ENCODE data around the gene LAP3. TPM values are rescaled to one million over a fixed set of nuclear protein-coding genes. Genes with fewer than 3 reads are reported as not detected.

Gene LAP3
- total RNA-seq, 2 experiments from 2014 or later = 100 to 101 TPM

- no peak for ATAC-seq
- Mint-ChIP-seq H3K9me3 (no peaks in the 10 kb centered on the region), H3K27ac (no peak overlapping the region), H3K4me1 (ENCODE audit: low read depth) (peaks cover 17% of the 10 kb centered on the region), H3K27me3 (no peaks in the 10 kb centered on the region), H3K36me3 (ENCODE audit: low read depth) (no peaks in the 10 kb centered on the region), H3K4me3 (no peak overlapping the region)
- POLR2A ChIA-PET = no interaction called here
- intact Hi-C loops (cut with micrococcal nuclease) = no loop called here
- TF ChIP-seq, protein P1, sequence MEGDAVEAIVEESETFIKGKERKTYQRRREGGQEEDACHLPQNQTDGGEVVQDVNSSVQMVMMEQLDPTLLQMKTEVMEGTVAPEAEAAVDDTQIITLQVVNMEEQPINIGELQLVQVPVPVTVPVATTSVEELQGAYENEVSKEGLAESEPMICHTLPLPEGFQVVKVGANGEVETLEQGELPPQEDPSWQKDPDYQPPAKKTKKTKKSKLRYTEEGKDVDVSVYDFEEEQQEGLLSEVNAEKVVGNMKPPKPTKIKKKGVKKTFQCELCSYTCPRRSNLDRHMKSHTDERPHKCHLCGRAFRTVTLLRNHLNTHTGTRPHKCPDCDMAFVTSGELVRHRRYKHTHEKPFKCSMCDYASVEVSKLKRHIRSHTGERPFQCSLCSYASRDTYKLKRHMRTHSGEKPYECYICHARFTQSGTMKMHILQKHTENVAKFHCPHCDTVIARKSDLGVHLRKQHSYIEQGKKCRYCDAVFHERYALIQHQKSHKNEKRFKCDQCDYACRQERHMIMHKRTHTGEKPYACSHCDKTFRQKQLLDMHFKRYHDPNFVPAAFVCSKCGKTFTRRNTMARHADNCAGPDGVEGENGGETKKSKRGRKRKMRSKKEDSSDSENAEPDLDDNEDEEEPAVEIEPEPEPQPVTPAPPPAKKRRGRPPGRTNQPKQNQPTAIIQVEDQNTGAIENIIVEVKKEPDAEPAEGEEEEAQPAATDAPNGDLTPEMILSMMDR (IDR thresholded peaks at IDR 0.05) = no peak
- CTCF ChIA-PET = no interaction called here
- no peak for DNase-seq
Measured at GRCh38 chr4:17654701-17655100, 77.7 kb downstream of the LAP3 start.

- Mint-ChIP-seq H3K27me3 (no peaks in the 10 kb centered on the region), H3K27ac (no peak overlapping the region), H3K9me3 (no peaks in the 10 kb centered on the region), H3K4me3 (no peak overlapping the region), H3K4me1 (ENCODE audit: low read depth) (peaks cover 4% of the 10 kb centered on the region), H3K36me3 (ENCODE audit: low read depth) (no peaks in the 10 kb centered on the region)
- CTCF ChIA-PET = no interaction called here
- TF ChIP-seq, protein P1 (IDR thresholded peaks at IDR 0.05) = no peak
- POLR2A ChIA-PET = no interaction called here
- ATAC-seq (no peak), DNase-seq (no peak)
- intact Hi-C loops (cut with micrococcal nuclease) = no loop called here
Measured at GRCh38 chr4:17657090-17657489, 80.1 kb downstream of the LAP3 start.

Other genes starting within 250 kb of the LAP3 start
- 10 to 100 TPM; 31.5 to 31.6 TPM for gene QDPR, start 65.1 kb upstream of the LAP3 start, total RNA-seq
- gene CLRN2, start 62.0 kb upstream of the LAP3 start, total RNA-seq = not detected
- 10 to 100 TPM; 56.3 to 60.8 TPM for gene MED28, start 37.4 kb downstream of the LAP3 start, total RNA-seq
- gene FAM184B, start 204.4 kb downstream of the LAP3 start, total RNA-seq = under 1 TPM in 1 of 2 experiments, not detected in 1; 0.05 TPM
- 10 to 100 TPM; 42.4 to 44.5 TPM for gene DCAF16, start 233.6 kb downstream of the LAP3 start, total RNA-seq
- 10 to 100 TPM; 63.3 to 65.9 TPM for gene NCAPG, start 233.8 kb downstream of the LAP3 start, total RNA-seq